Lower leg skin (tissue), 3 donors: Measurements from ENCODE around the gene MYH10.

ENCODE experiments used
- POLR2A ChIP-seq, 2 donors: fragments of 450-650 bp; IDR thresholded peaks; one replicate each; pipeline ENCODE4 v1.6.1; 2016 to 2017; ENCODE audit warnings: antibody characterized with exemption in 2 of 2, mild to moderate bottlenecking in 1 of 2, moderate library complexity in 1 of 2
- TF ChIP-seq, protein P1 (sequence below), 3 donors: fragments of 450-650 bp; IDR thresholded peaks; one replicate each; pipeline ENCODE4 v1.5.1; 2016; ENCODE audit warnings: antibody characterized with exemption in 3 of 3, mild to moderate bottlenecking in 3 of 3, moderate library complexity in 2 of 3

DNA sequence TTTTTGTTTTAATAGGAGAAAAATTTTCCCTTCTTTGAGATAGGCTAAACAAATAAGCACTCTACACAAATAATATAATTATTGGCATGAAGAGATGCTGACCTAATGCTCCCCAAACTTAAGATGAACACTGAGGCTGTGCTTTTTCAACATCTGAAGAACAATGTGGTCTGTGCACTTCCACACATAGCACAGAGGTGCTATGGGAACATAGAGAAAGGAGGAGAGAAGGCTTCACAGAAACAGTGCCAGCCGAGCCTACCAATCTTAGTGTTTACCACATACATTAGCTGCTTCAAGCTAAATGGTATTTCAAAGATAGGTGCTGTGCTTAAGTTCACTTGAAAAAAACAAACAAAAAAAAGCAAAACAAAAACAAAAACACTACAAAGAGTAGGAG is 72.4 kb downstream of the MYH10 start:
- TF ChIP-seq, protein P1, sequence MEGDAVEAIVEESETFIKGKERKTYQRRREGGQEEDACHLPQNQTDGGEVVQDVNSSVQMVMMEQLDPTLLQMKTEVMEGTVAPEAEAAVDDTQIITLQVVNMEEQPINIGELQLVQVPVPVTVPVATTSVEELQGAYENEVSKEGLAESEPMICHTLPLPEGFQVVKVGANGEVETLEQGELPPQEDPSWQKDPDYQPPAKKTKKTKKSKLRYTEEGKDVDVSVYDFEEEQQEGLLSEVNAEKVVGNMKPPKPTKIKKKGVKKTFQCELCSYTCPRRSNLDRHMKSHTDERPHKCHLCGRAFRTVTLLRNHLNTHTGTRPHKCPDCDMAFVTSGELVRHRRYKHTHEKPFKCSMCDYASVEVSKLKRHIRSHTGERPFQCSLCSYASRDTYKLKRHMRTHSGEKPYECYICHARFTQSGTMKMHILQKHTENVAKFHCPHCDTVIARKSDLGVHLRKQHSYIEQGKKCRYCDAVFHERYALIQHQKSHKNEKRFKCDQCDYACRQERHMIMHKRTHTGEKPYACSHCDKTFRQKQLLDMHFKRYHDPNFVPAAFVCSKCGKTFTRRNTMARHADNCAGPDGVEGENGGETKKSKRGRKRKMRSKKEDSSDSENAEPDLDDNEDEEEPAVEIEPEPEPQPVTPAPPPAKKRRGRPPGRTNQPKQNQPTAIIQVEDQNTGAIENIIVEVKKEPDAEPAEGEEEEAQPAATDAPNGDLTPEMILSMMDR (IDR thresholded peaks at IDR 0.05): no peak
- TF ChIP-seq POLR2A (IDR thresholded peaks at IDR 0.05): no peak
